NCI-H748 (cell line): ENCODE measurements around the gene PREX1.

Experiments
- DNase-seq: peaks from one replicate; lab custom pipeline; 2025; ENCODE audit not compliant: unreplicated experiment; lab: John Stamatoyannopoulos, UW

PREX1 gene

DNA sequence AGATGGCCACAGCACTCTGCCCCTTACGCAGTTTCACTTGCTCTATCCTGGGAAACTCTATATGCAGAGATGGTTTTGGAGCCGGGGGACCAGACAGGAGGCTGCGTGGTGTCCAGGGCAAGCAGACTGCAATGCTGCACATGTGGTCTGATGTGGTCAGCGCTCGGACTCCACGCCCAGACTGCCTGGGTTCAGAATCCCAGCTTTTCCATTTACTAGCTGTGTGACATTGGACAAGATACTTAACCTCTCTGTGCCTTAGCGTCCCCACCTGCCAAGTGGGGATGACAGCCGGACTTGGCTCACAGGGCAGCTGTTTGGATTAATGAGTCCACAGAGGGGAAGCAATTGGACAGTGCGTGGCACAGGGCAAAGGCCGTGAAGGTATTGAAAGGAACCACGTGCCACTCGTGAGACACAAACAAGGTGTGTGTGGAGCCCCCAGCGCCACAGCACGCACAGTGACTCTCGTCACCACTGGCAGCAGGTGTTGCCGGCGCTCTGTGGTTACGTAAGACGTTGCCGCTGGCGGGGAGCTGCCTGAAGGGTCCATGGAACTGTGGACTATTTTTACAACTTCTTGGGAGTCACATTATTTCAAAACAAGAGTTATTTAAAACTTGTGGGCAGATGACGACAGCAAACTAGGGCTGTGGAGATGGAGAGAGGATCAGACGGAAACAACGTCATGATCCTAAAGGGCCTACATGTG, 201.4 kb downstream of the PREX1 start:
- DNase-seq: no peak

DNA sequence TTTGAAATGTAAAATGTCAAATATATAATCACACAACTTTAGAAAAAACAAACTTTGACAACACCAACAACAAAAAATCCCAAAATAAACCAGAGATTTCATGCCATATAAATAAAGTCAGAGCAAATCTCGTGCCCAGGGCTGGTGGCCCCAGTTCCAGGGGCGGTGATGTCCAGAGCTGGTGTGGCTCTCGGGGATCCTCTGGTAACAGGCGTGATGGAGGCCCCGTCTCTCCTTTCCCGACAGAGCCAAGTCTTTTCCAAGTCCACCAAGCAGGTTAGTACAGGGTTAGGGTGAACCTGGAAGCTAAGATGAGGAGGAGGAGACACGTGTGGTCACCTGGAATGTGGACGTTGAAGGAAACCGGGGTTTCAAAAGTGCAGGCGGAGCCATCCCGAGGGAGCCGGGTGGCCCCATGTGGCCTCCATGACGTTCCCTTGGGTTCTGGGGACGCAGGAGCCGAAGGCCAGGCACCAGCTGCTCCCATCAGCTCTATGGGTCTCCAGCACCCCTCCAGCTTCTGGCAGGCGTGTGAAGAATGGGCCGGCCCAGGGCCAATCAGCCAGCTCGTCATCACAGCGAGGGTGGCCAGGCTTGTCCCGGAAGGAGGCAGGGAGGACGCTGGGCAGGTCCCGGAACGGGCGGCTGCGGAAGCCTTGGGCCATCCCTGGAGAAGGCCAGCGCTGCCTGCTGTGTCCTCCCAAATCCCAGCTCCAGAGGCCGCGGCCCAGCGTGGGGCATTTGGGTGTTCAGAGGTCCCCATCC, 202.5 kb downstream of the PREX1 start:
- no peak for DNase-seq

DNA sequence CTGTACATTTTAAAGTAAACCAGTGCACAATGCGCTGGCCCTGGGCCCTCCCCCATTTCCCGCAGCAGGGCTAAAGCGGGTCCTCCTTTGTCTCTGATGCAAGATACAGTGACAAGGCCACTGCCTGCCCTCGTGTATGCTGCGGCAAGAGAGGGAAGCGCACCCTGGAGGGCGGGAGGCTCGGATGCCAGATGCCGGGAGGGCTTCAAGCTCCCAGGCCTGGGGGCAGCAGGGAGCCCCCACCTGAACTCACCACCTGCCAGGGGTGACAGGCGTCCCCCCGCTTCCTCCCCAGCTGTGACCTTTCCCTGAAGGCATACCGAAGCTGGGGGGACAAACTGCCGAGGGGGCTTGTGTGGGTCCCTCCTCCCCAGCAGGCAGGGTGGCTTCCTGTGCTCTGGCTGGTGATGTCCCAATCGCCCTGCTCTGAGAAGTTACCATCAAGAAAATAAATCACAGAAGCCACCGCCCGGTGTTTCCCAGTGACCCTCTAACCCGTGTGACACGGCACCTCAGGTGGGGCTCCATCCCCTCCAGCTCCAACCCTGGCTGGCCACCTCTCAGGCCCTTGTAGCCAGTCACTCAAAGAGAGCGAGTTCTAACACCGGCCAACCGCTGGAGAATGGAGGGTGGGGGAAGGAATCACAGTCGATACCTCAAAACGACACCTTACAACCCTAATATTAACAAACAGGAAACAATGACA, 203.3 kb downstream of the PREX1 start:
- DNase-seq: no peak

DNA sequence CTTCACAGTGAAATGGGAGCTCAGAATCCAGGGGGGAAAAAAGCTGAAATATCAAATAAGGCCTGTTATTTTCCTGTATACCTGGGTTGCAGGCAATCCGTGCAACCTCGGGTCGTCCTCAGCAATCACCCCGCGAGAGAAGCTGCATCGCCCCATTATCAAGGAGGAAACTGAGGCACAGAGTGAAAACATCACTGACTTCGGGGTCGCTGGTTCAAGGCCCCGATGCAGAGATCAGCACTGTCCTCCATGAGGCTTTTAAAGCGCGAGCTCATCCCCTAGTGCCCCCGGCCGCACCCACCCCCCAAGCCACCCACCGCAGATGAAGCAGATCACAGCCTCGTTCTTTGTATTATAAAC, 203.9 kb downstream of the PREX1 start:
- no peak for DNase-seq

DNA sequence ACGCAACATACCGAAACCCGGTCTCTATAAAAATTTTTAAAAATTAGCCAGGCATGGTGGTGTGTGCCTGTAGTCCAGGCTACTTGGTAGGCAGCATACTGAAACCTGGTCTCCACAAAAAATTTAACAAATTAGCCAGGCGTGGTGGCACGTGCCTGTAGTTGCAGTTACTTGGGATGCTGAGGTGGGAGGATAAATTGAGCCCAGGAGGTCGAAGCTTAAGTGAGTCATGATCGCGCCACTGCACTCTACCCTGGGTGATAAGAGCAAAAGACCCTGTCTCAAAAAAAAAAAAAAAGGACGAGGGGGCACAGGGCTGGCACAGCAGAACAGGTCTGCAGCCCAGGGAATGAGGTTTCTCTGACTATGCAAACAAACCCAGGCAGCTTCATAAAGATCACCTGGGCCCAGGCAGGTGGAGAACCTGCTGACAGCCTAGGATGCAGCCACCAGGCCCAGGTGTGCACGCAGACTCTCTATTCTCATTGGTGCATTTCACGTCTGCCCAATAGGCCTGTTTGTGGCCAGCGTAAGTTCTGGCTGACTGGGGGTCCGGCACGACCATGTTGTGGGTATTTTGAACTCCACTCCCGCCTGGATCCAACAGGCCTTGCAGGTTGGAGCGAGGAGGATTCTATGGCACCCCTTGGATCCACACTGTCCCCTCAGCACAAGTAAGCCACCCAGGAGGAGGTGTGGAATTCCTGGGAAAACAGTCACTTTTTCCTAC, 204.5 kb downstream of the PREX1 start:
- DNase-seq: no peak

DNA sequence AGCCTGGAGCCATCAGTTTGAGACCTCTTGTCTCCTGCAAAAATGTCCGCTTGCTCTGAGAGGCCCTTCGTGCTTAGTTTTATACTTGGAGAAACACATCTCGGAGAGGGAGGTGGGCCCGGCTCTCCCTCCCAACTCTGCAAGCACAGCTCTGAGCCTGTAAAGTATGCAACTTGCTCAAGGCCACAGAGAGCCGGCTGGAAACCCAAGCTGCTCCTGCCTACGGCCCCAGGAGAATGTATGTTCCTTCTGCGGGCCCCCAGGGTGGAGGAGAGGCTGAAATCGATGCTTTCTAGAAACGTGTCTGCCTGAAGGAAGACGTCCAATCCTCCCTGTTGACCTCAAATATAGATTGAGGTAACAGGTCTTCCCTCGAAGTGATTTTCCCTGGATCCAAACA, 205.4 kb downstream of the PREX1 start:
- DNase-seq: no peak

DNA sequence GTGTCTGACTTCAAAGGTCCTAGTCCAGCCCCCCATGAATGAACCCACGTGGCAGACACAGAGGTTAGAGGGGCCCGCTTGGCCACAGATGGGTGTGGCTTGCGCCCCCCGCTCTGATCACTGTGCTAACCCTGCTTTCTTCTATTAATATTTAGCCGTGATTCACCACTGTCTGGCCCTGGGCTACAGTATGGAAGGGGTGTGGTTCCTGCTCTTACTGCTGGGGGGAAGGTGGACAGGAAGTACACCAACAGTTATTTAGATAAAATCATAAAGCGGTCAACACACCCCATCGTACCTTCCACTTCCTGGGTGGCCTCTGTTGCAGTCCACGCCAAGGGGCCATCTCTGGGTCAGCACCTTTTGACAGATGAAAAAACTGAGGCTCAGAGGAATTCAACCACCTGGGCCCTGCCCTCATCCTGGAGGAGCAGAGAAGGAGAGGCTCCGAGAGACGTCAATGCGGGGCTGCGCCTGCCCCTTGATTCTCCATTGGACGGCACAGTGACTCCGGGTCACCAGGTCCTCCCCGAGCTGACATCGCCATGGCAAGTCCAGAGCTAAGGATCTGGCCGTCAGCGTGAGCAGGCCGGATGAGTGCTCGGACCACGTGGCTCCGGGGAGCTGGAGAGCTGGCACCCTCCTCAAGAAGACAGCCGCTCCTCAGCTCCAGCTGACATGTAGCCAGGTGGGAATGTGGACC, 206.3 kb downstream of the PREX1 start:
- no peak for DNase-seq

DNA sequence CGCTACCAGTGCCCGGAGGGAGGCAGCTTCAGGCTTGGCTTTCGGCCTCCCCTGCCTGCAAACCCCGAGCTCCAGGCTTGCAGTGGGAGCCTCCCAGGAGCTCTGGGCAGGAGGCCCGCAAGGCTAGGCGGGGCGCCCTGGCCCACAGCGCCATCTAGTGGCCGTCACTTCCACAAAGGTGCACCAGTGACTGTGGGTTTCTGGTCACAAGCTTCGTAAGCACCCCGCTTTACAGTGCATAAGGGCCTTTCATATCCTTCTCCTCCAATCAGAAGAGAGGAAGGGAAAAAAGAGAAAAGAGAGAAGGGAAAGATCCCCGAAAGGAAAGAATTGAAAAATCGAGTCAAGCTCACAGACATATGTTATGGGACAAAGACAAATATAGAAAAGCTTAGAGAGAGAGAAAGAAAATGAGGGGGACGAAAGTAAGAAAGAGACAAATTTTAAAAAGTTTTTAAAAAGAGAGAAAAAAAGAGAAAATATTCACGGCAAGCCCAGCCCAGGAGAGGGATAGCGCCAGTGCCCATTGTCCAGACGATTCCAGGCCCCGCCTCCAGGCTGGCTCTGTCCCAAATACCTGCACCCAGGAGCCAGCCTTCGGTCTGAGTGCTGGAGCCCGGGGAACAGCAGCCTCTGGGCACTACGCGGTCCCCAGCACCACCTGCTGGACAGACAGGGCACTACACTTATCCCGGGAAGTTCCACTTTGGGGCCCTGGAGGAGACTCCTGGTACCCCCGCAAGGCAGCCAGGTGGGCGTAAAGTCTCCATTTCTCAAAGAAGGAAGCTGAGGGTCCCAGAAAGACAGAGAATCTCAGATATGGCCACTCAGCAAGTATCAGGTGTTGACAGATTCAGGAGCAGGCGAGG, 207.1 kb downstream of the PREX1 start:
- DNase-seq: peak; percentile 80

DNA sequence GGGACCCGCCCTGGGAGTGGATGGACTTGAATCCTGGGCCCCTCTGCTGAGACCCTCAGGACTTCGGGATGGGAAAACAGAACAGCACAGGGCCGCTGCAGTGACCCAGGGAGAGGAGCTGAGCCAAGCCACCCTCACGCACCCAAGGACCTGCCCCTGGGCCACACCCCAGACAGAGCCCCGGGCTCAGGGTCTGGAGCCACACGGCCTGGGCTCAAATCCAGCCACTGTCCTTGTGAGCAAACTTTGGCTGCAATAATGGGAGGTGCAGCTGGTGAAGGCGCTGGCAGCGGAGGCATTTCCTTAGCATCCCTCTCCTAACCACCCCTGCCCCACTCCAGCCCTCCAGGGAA, 207.7 kb downstream of the PREX1 start:
- DNase-seq: no peak

DNA sequence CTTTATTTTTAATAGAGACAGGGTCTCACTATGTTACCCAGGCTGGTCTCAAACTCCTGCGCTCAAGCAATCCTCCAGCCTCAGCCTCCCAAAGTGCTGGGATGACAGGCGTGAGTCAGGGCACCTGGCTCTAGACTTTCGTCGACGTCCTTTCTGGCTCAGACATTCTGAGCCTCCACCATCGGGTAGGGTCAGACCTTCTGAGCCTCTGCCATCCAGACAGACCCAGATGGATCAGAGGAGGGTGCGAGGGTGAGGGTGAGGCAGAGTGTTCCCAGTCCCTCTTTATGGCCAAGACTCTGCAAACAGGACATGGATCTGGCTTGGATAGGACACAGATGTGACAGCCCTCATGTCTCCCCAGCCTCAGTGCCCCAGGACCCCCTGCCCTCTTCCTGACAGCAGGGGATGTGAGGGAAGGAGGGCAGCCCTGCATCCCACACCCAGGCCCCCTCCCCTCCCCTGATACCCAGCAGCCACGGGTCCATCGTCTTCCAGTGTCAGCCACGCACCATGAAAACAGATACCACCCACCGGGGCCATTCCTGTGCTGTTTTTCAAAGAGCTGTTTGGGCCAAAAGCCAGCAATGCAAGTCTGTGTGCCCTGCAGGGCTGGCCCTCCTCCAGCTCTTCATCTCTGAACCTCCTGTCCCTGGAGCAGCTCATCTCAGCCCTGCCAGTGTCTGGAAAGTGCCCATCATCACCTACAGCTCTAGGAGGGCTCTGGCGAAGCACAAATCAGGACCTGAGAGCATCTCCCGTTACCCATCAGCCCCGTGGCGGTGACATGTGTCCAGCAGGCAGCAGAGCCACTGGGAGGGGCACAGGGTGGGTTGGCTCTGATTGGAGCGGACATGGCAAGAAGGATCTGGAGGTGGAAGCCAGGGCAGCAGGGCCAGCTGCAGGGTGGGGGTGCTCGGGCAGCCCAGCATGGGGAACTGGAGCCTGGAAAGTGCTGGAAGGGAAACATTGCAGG, 208.4 kb downstream of the PREX1 start:
- DNase-seq: no peak

DNA sequence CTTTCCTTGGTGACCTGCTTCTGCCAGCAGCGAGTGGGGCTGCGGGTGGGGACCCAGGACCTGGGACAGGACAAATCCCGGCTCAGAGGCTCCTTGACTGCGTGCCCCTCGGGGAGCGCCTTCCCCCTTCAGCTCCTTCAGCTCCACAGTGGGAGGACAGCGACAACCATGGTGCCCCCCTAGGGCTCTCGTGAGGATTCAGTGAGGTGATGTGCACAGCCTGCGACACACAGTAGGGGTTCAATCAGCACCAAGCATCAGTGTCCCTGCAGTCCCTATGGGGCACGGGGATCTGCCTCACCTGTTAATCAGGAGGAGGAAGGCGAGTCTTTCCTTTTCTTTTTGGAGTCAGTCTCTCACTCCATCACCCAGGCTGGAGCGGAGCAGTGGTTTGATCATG, 209.2 kb downstream of the PREX1 start:
- DNase-seq: no peak

DNA sequence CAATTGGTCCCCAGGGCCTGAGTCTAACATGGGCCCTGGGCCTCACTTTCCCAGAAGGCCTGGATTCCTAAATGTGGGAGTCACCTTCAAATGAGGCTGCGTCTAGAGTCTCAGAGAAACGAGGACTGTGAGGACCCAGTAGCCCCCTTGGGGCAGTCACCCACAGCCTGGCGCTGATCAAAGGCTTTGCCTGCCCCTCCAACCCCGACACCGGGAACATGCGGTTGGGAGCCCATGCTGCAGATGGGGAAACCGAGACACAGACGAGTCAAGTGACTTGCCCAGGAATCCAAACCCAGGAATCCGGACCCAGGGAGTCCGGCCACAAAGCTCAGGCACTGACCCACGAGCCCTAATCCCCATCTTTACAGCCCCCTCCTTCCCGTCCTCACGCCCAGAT, 209.7 kb downstream of the PREX1 start:
- DNase-seq: no peak

DNA sequence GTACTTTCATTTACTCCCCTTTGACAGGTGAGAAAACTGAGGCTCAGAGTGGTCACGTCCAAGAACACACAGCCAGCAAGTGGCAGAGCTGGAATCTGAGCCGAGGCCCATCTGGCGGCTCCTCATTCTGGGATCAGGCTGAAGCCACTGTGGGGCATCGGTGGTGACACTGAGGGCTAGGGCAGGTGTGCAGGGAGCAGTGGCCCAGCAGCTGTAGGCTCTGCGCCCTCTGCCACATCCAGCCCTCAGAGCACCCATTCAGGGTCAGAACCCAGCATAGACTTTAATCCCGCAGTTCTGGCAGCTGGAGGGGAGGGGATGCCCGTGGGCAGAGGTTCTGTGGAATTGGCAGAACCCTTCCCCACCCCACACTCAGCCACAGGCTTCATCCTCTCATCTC, 210.3 kb downstream of the PREX1 start:
- no peak for DNase-seq

DNA sequence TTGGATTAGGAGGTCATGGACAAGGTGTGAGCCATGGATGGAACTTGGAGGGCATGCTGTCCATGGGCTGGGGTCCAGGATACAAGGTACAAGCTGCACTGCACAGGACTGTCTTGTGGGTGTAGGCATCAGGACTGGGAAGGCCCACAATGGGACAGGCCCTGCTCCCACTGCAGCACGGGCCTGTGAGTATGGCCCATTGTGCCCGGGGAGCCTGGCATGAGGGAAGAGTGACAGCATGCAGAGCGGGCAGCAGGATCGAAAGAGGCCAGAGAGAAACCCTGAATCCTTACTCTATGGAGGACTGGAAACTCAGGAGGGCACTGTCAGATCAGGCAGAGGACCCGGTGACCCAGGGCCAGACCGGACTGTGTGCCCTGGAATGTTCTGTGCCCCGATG, 211.3 kb downstream of the PREX1 start:
- no peak for DNase-seq

DNA sequence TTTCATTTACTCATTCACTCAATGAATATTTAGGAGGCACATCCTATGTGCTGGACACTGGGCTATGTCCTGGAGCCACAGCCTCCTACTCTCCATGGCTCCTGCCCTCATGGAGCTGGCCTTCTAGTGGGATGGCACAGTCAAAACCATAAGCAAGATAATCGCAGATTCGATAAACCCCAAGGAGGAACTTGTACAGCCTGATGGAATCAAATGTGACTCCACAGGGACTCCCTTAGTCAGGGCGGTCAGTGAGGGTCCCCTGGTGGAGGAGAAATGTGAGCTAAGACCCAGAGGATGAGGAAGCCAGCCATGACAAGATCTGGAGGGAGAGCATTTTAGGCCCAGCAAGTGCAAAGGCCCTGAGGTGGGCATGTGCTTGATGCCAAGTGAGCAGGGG, 211.9 kb downstream of the PREX1 start:
- no peak for DNase-seq

DNA sequence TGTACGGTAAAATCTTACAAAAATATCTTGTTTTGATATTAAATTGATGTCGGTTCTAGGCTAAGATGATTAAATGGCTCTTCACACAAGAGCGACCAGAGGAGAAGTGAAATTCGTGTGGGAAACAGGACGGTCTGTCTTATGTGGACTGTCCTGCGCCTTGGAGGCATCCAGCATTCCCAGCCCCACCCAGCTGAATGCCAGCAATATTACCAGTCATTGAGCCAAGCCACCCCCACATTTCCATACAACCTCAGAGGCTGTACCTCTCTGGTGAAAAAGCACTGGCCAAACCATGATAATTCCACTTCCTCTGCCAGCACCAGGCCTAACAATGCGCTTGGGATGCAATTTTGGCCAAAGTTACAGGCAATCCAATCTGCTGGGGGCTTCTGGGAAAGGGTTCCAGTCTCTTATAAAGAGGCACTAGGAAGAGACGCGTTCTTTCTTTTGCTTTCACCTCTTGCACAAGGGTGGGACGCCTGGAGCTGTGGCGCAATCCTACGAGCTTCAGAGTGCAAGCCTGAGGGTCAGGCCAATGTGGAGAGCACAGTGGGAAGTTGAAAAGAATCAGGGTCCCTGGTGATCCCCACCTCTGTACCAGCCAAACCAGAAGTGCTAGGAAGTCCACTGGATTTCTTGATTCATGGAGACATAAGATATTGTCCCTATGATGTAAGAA, 213.1 kb downstream of the PREX1 start:
- DNase-seq: no peak

DNA sequence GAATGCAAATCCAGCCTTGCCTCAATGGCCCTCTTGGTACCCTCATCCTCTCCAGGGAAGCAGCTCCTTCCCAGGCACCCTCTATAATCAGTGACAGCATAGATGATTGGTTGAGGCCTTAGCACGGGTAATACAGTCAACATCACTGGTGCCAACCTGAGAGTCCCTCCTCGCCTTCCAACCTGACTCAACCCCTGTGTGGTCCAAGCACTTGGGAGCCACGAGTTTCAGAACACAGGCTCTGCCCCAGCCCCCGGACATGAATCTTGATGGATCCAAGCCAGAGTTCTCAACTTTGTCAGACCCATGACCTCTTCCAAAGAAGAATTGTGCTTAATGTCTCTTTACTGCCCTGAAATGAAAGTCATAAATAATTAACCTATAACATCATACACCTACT, 213.9 kb downstream of the PREX1 start:
- no peak for DNase-seq

DNA sequence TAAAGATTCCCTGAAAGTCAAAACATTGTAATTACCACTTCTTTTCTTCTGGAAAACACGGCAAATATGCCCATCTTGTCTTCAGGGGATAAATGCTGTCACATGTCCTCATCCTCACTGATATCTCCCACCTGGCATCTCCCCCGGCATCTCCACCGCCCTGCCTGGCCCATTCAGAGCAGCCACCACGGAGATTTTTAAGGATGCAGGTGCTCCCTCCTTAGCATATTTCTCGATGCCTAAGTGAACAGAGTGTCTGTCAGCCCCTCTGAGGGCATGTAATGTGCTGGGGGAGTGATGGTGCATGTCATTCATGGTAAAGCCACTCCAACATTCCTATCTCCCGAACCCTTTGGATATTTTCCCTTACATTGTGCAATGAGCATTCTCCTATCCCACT, 215.5 kb downstream of the PREX1 start:
- no peak for DNase-seq
